ENCODE measurements around the gene C1orf122.

Gene C1orf122

DNA sequence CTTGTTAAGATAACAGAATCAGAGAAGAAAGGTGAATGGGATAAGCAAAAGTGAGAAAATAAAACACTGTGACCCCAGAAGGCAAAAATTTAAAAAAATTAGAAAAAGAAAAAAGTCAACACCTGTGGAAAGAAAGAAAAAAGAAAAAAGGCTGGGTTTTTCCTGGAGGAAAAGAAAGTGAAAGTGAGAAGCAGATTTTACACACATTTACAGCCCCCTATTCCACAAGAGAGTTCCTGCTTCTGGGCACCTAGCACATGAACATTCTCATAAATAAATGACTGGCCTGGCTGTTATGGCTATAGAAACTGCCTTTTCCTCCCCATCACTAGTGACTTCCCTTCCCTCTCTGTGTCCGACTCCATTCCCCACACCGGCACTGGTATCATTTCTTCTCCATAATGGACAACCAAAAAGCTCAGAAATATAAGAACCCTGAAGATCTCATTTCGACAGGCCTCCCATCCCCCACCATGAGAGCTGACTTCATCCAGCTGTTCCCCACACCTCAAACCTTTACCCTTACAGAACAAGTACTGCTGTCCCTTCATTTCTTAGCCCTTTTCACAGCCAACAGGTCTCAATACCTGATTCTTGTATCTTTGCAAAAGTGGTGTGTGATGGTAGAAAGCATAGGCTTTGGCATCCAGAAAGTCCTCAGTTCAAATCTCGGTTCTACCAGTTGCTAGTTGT lies 39.2 kb downstream of the C1orf122 start:
- DNase-seq = no peak

DNA sequence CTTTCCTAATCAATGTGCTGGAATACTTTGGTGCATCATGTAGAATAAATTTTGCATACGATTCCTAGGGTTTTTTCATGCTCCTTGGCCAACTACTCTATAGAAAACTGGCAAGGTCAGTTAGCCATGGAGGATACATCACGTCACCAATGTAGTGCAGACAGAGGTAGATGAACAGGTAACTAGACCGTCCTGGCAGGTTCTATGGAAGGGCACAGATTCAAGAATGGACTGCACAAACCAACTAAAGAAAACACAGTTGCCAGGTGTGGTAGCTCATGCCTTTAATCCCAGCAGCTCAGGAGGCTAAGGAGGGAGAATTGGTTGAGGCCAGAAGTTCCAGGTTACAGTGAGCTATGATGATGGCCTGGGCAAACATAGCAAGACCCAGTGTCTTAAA lies 41.9 kb downstream of the C1orf122 start:
- no peak for DNase-seq

DNA sequence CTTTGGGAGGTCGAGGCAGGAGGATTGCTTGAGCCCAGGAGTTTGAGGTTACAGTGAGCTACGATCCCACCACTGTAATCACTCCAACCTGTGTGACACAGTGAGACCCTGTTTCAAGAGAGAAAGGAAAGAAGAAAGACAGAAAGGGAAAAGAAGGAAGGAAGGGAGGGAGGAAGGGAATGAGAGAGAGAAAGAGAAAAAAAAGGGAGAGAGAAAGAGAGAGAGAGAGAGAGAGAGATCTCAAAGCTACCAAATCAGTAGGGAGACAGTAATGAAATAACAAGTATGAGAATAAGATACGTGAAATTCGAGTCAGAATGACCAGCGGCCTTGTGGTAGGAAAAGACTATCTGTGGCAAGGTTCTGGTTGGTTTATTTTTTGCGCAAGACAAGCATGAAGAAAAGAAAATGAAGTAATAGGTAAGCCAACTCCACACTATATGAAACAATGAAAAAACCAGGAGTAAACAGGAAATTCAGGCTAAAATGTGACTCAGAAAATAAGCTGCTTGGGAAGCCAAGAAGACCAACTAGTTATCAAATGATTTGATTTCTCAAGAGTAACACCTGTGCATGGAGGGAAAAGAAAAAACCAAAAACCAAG lies 42.9 kb downstream of the C1orf122 start:
- DNase-seq = no peak

DNA sequence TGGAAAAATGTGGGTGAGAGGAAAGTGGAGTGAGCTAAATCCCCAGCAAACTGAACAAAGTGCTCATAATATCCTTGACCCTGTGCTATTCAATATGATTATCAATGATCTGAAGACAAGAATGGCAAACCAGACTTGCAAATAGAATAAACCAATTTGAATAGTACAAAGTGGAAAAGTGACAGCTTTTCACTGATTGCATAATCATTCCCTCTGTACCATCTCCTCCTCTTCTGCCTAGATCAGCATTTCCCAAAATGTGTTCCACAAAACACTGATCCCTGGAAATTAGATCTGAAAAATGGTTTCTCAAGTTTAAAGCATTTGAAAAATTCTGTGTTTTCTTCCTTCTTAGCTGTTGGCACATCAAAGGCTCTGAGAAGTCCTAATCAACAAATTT lies 43.7 kb downstream of the C1orf122 start:
- DNase-seq = no peak

DNA sequence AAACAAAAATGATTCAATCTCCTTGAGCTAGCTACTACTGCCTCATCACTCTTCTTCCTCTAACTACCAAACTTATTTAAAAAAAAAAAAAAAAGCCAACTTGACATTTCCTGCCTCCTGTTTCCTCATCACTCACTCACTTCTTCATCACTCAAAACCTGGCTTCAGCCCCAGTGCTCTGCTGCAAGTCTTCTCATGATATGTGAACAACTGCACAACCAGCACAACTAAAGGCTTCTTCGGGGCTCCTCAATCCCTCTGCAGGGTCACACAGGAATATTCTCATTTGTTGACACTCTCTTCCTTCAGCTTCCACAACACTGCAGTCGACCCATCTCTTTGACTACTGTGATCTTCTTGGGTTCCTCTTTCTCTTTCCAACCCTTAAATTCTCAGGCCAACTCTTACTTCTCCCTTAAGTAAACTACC lies 44.2 kb downstream of the C1orf122 start:
- no peak for DNase-seq

DNA sequence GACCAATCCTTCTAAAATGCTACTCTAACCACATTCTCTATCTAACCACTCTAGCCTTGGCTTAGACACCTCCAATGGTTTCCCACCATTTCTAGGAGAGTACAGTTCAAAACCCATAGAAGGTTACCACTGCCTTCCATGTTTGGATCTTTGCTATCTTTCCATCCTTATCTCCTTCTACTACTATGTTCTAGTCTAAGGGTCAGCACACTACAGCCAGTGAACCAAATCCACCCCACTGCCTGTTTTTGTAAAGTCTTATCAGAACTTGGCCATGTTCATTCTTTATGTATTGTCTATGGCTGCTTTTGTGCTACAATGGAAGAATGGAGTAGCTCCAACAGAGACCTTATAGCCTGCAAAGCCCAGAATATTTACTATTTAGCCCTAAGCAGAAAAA lies 45.6 kb downstream of the C1orf122 start:
- no peak for DNase-seq

DNA sequence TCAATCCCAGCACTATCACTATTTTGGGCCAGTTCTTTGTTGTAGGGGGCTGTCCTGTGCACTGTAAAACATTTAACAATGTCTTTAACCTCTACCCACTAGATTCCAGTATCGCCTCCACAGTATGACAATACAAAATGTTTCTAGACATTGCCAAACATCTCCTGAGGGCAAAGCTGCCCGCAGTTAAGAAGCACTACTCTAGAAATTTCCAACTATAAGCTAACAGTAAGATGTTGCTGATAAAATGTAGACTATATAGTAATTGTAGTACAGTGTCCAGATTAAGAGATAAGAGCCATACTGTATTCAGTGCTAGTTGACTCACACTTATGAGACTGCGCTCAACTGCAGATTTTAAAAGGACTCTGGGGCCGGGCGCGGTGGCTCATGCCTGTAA lies 46.8 kb downstream of the C1orf122 start:
- no peak for DNase-seq
